Subcutaneous preadipocyte (primary cell): ENCODE measurements around the gene BCL10. TPM values are rescaled to one million over a fixed set of nuclear protein-coding genes. Genes with fewer than 3 reads are reported as not detected.

Experiments
- small RNA-seq: library from RNA; depleted of rRNA; stranded (forward); fragments of <200 nt; gene quantifications from one replicate; pipeline ENCODE3, GENCODE V24; 2012
- total RNA-seq: library from RNA; depleted of rRNA; stranded (reverse); fragments of >200 nt; gene quantifications from 2 replicates; pipeline ENCODE4 v1.2.3, GENCODE V29; 2012

Gene BCL10
- 25.4 and 37.9 TPM in 2 replicates for total RNA-seq

GRCh38 chr1:85276215-85276977 is at the start of gene BCL10:
BCL10 (minus strand) TSS chr1:85276632; CDS start chr1:85276352, 280 bp downstream.

GRCh38 chr1:85259118-85259911 is 17.1 kb downstream of the BCL10 start, which contains the start of gene C1orf52:
C1orf52 (minus strand) TSS chr1:85259662; CDS start chr1:85259633, 29 bp downstream.

Small RNAs within 50 kb of the gene (small RNA-seq; reads per million reads assigned to genes)
- gene RF00019 = not detected

Other genes with a start within 250 kb of the BCL10 start
- 4.8 and 6.3 TPM in 2 replicates for gene MCOLN3, start 228.1 kb downstream of the BCL10 start, total RNA-seq
- gene SYDE2, start 75.6 kb downstream of the BCL10 start, total RNA-seq = 3.7 and 6.1 TPM in 2 replicates
- 7.0 and 7.8 TPM in 2 replicates for gene C1orf52, start 17.0 kb downstream of the BCL10 start, total RNA-seq
- gene DDAH1, start 188.5 kb upstream of the BCL10 start, total RNA-seq = 70.9 and 76.6 TPM in 2 replicates